ACC112 (cell line): ENCODE data around the gene SCN9A.

Experiments
- H2AFZ ChIP-seq: fragments of 200-600 bp; sonication (generic); one replicate; pipeline ENCODE4 v1.6.0; 2017; ENCODE audit warnings: antibody characterized with exemption, low read length; ENCODE audit not compliant: unreplicated experiment
- H3K27ac ChIP-seq: fragments of 200-600 bp; sonication (generic); 2 replicates; pipeline ENCODE4 v1.5.1; 2014; ENCODE audit warnings: low read depth, mild to moderate bottlenecking, antibody characterized with exemption, low read length, moderate library complexity
- H3K27me3 ChIP-seq: fragments of 200-600 bp; sonication (generic); 2 replicates; pipeline ENCODE4 v1.6.1; 2014; ENCODE audit warnings: mild to moderate bottlenecking, antibody characterized with exemption, low read length, moderate library complexity, mixed read lengths; ENCODE audit not compliant: insufficient read depth
- H3K36me3 ChIP-seq: fragments of 200-600 bp; sonication (generic); 2 replicates; pipeline ENCODE4 v1.6.1; 2016; ENCODE audit warnings: mild to moderate bottlenecking, antibody characterized with exemption, low read length, moderate library complexity, mixed read lengths; ENCODE audit not compliant: insufficient read depth
- H3K4me1 ChIP-seq: fragments of 200-600 bp; sonication (generic); one replicate; pipeline ENCODE4 v1.6.1; 2016; ENCODE audit warnings: low read length, mixed read lengths; ENCODE audit not compliant: insufficient read depth, unreplicated experiment, control insufficient read depth
- H3K4me3 ChIP-seq: fragments of 200-600 bp; sonication (generic); 2 replicates; pipeline ENCODE4 v1.5.1; 2014; ENCODE audit warnings: mild to moderate bottlenecking, low read depth, low read length
- H3K79me2 ChIP-seq: fragments of 200-600 bp; sonication (generic); one replicate; pipeline ENCODE4 v1.6.0; 2016; ENCODE audit warnings: low read length; ENCODE audit not compliant: control insufficient read depth, unreplicated experiment, insufficient read depth

Gene SCN9A

DNA sequence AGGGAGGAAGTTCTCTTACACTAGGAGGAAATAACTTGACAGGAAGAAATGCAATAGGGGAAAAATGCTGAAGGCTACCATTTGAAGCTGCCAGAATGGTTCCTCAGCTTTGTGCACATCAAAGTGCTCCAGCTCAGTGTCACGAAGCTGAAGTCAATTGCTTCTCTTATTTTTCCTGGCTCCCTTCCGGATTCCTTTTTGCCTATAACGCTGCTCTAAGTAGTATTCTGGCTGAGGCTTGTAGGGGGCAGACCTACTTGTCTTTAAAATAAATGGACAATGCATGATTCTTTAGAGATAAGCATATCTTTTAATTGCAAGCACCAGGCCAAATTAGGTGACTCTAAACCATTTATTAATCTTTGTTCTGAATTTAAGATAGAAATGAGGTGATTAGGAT lies 187.7 kb downstream of the SCN9A start:
- Histone ChIP-seq H3K27me3 (no peaks in the 10 kb centered on the region), H3K27ac (no peak overlapping the region), H2AFZ (peak overlapping the region; percentile 63), H3K79me2 (no peaks in the 10 kb centered on the region), H3K4me3 (no peak overlapping the region), H3K4me1 (no peaks in the 10 kb centered on the region), H3K36me3 (no peaks in the 10 kb centered on the region)

DNA sequence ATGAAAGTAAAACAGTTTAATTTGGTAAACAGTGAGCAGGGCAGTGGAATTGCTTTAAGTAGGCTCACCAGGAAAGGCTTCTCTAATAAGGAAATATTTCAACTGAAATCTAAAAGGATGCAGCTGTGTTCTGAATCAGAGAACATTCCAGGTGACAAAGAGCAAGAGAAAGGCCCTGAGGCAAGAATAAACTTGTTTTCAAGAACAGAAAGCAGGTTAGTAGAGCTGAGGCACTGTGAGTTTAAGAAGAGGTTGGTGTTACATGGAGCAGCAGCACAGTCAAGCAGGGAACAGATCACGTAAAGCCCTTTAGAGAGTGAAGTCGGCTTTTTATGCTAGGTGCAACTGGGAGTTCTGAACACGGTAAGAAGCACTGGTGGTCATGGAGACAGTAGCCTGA lies 191.0 kb downstream of the SCN9A start:
- Histone ChIP-seq H3K27me3 (no peaks in the 10 kb centered on the region), H2AFZ (no peak overlapping the region), H3K4me3 (no peak overlapping the region), H3K27ac (no peak overlapping the region), H3K4me1 (peaks cover 12% of the 10 kb centered on the region), H3K36me3 (no peaks in the 10 kb centered on the region), H3K79me2 (no peaks in the 10 kb centered on the region)

DNA sequence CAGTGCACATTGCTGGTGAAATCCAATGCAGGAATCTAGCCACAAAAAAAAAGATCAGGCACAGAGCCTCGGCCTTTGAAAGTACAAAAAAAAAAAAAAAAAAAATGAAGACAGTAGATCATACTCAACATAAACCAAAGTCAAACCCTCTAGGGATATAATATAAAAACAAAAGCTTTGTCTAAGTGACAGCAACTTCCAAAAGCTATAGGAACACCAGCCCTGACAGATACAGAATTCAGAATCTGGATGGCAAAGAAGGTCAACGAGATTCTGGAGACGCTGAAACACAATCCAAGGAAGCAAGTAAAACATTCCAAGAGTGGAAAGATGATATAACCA lies 194.0 kb downstream of the SCN9A start:
- peaks cover 12% of the 10 kb centered on the region for H3K4me1 ChIP-seq
- no peak overlapping the region for H3K27ac ChIP-seq
- H2AFZ ChIP-seq, result no peak overlapping the region
- H3K27me3 ChIP-seq, result no peaks in the 10 kb centered on the region
- no peak overlapping the region for H3K4me3 ChIP-seq
- no peaks in the 10 kb centered on the region for H3K79me2 ChIP-seq
- H3K36me3 ChIP-seq, result no peaks in the 10 kb centered on the region

DNA sequence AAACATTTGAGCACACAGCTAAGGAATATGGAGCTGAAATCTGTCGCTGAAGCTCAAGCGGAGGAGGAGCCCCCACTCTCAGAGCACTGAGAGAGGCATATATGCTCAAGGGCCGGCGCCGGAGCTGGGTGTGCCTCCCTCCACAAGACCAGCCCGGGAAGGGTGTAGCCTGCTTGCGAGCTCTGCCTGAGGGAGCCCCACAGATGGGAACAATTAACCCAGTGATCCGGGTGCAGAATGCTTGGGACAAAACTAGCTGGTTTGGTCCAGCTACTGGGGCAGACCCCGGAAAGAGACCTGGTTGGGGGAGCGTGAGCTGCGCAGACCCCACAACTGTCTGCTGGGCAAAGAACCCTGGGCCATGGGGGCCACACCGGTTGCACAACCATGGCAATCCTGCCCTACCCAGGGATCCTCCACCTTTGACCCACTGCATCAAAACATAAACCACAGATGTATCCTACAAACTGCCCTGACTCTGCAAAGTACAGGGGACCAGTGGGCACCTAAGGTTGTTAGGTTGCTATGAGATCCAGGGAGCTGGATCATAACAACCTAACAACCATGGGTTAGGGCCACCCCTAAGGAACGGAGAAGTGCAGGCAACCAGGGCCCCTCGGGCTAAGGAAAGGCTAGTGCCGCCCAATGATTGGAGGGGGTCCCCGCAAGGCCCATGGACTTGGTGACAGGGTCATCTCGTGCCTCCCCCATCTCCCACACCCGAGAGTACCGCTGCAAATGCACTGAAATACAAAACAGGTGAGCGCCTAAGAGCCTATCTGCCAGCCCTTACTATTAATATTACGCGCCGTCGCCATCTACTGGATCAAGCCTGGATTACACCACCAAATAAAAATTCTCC lies 194.6 kb downstream of the SCN9A start:
- Histone ChIP-seq H3K36me3 (no peaks in the 10 kb centered on the region), H3K27ac (no peak overlapping the region)

DNA sequence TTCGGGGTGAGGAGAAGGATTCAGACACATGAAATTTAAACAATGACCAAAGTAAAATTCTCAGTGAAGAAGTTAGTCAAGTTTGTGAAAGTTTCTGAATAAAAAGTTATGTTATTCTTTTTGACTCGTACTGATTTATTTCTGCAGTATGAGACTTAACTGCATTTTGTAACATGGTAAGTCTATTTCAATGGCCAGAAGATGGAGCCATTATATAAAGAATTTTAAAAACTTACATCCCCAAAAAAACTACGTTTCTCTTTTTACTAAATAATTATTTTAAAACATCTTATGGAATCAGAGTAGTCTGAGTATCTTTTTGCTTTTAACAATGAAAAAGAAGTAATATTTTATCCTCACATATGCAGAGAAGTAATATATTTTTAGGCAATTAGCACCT lies 196.5 kb downstream of the SCN9A start:
- H2AFZ ChIP-seq, result peak overlapping the region; percentile 55
- no peaks in the 10 kb centered on the region for H3K27me3 ChIP-seq
- no peaks in the 10 kb centered on the region for H3K79me2 ChIP-seq
- H3K4me1 ChIP-seq, result peaks cover 12% of the 10 kb centered on the region
- peak overlapping the region; percentile 24; the same call in 1 of the 2 replicates for H3K4me3 ChIP-seq
- no peak overlapping the region for H3K27ac ChIP-seq
- H3K36me3 ChIP-seq, result no peaks in the 10 kb centered on the region

More for the DNA sequence above, 194.6 kb downstream of the SCN9A start:
- no peaks in the 10 kb centered on the region for H3K27me3 ChIP-seq
- H2AFZ ChIP-seq, result no peak overlapping the region
- H3K4me3 ChIP-seq, result no peak overlapping the region
- peaks cover 12% of the 10 kb centered on the region for H3K4me1 ChIP-seq
- no peaks in the 10 kb centered on the region for H3K79me2 ChIP-seq

DNA sequence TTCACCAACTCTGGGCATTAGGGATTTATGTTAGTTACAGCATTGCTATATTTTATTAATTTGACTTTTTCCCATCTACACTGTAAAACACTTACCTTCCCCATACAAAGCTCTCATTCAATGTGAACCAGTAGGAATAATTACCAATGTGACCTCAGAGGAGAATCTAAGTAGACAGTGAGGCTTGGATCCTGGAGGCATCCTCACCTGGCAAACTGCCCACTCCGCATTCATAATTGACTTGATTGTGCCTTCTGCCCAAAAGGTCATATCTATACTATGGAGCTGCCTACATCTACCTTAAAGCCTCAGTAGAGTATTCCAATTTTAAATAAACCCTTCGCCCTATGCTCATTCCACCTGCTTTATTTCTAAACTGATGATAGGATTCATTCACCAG lies 202.5 kb downstream of the SCN9A start:
- H3K27ac ChIP-seq, result no peak overlapping the region
- no peak overlapping the region for H2AFZ ChIP-seq
- no peak overlapping the region for H3K4me3 ChIP-seq
- no peaks in the 10 kb centered on the region for H3K79me2 ChIP-seq
- H3K4me1 ChIP-seq, result peaks cover 9% of the 10 kb centered on the region
- H3K27me3 ChIP-seq, result no peaks in the 10 kb centered on the region
- no peaks in the 10 kb centered on the region for H3K36me3 ChIP-seq

DNA sequence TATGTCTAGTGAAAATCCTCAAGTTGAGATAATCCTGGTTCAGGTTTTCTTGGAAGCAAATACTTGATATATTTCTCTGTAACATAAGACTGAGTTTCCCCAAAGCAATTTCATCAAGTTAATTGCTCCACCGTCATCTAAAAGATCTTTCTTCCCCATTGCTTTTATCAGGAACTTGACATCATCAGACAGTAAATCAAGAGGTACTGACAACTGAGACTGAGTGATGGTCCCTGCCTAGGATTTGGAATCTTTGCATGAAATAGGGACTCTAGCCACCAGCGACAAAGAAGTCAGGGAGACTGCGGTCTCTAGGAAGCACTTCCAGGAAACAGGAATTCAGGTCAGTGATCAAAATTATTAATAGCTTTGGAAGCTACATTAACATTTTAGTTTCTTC lies 204.5 kb downstream of the SCN9A start:
- H3K27ac ChIP-seq, result no peak overlapping the region
- H3K4me1 ChIP-seq, result peaks cover 9% of the 10 kb centered on the region
- no peaks in the 10 kb centered on the region for H3K27me3 ChIP-seq
- H3K4me3 ChIP-seq, result no peak overlapping the region
- no peaks in the 10 kb centered on the region for H3K36me3 ChIP-seq
- H2AFZ ChIP-seq, result no peak overlapping the region
- H3K79me2 ChIP-seq, result no peaks in the 10 kb centered on the region

DNA sequence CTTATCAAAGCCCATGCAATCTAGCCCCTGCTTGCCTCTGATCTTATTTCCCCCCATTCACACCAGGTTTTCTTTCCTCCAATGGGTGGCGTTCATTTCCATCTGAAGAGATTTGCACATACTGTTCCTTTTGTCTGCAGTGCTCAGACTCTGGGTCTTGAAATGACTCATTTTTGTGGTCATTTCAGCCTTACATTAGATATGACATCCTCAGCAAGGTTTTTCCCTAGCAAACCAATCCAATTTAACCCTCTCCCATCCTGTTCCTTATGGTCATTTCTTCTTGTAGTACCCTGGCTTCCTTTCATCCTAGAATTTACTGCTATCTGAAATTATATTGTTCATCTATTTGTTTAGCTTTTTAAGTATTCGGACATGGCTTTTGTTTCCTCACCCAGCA lies 205.4 kb downstream of the SCN9A start:
- Histone ChIP-seq H3K27me3 (no peaks in the 10 kb centered on the region), H3K36me3 (no peaks in the 10 kb centered on the region), H2AFZ (no peak overlapping the region), H3K4me1 (peaks cover 9% of the 10 kb centered on the region), H3K79me2 (no peaks in the 10 kb centered on the region), H3K4me3 (no peak overlapping the region), H3K27ac (no peak overlapping the region)

DNA sequence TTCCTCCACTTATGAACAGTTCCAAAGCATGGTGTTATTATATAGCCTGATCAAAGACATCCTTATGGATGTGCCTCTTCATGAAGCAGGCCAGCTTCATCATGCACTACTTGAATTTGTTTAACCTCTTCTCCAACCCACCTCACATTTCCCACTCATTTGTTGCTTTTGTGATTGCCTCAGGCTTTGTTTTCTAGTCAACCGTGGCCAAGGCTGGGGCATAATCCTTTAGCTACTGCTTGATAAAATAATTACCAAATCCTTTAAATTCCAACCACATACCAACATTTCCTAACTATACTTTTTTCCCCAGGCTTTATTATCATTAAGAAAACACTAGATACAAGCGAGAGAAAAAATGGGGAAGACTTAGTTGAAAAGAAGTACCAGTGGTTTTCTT lies 208.3 kb downstream of the SCN9A start:
- H3K27ac ChIP-seq, result no peak overlapping the region
- H3K4me3 ChIP-seq, result no peak overlapping the region
- H3K36me3 ChIP-seq, result no peaks in the 10 kb centered on the region
- H3K79me2 ChIP-seq, result no peaks in the 10 kb centered on the region
- no peak overlapping the region for H2AFZ ChIP-seq
- H3K4me1 ChIP-seq, result peaks cover 9% of the 10 kb centered on the region
- no peaks in the 10 kb centered on the region for H3K27me3 ChIP-seq

DNA sequence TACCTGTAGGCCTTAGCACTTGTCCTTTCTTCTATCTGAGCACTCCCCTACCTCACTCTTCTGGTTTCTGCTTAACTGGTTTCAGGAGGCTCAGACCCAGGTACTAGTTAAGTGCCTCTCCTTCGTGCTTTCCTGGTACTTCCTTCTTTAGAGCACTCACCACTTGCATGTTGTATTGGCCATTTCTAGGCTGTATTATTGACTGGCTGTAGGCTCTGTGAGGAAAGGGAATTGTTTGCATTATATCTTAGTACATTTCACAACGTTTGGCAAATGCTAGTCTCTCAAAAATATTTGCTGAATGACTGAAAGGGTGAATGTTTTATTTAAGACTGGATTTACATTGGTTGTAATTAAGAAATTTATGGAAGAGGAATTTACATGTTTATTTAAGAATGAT lies 212.0 kb downstream of the SCN9A start:
- no peak overlapping the region for H2AFZ ChIP-seq
- no peak overlapping the region for H3K27ac ChIP-seq

DNA sequence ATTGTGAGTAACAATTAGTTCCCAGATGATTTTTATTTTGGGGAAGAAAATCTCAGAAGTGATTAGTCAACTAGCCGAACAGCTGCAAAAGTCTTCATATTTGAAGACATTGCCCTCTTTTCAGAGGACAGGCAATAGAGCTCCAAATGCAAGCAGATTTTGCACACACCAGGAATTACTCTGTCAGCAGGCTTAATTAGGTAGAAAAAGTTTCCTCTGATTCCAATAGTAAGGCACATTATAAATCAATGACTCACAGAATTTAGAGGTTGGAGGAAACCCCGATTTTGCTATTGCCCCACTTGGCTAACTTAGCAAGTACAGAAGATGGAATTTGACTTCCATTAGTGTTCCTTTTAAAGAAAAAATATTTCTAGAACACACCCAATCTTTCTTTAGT lies 217.2 kb downstream of the SCN9A start:
- no peaks in the 10 kb centered on the region for H3K27me3 ChIP-seq
- no peak overlapping the region for H2AFZ ChIP-seq
- peaks cover 5% of the 10 kb centered on the region for H3K4me1 ChIP-seq
- no peaks in the 10 kb centered on the region for H3K79me2 ChIP-seq
- H3K4me3 ChIP-seq, result no peak overlapping the region
- no peak overlapping the region for H3K27ac ChIP-seq
- H3K36me3 ChIP-seq, result no peaks in the 10 kb centered on the region

More for the DNA sequence above, 212.0 kb downstream of the SCN9A start:
- no peaks in the 10 kb centered on the region for H3K4me1 ChIP-seq
- no peaks in the 10 kb centered on the region for H3K36me3 ChIP-seq
- H3K79me2 ChIP-seq, result no peaks in the 10 kb centered on the region
- no peaks in the 10 kb centered on the region for H3K27me3 ChIP-seq
- no peak overlapping the region for H3K4me3 ChIP-seq
